AG08395 (cell line): ENCODE results near the gene GLB1L3.
A peak's percentile ranks its signal among the peaks of the same experiment; 100 is the strongest.

Experiments used
- DNase-seq: peaks from one replicate; pipeline ENCODE4 v3.0.0; 2012; ENCODE audit warnings: mixed read lengths, low spot score

Gene GLB1L3

GRCh38 chr11:134275534-134276395 is at the start of gene GLB1L3:
TSS of gene GLB1L3 (plus strand) at chr11:134276379. CDS start at chr11:134276741, 362 bp downstream.
- DNase-seq: peak; percentile 47

GRCh38 chr11:134226806-134227325 is 49.3 kb upstream of the GLB1L3 start:
- no peak for DNase-seq

GRCh38 chr11:134228625-134229024 is 47.6 kb upstream of the GLB1L3 start:
- peak; percentile 79 for DNase-seq

GRCh38 chr11:134229126-134229790 is 46.9 kb upstream of the GLB1L3 start:
- DNase-seq: peak; percentile 15

GRCh38 chr11:134230339-134230738 is 45.8 kb upstream of the GLB1L3 start:
- no peak for DNase-seq

- DNase-seq: no peak
These were observed 44.1 kb upstream of the GLB1L3 start for GRCh38 chr11:134231958-134232659.

- DNase-seq: no peak
These were observed 42.4 kb upstream of the GLB1L3 start for GRCh38 chr11:134233729-134234179.

GRCh38 chr11:134235399-134235798 is 40.8 kb upstream of the GLB1L3 start:
- no peak for DNase-seq

- peak; percentile 14 for DNase-seq
These were observed 39.2 kb upstream of the GLB1L3 start for GRCh38 chr11:134236834-134237556.

- DNase-seq: no peak
These were observed 38.6 kb upstream of the GLB1L3 start for GRCh38 chr11:134237557-134237922.

- no peak for DNase-seq
These were observed 37.2 kb upstream of the GLB1L3 start for GRCh38 chr11:134238956-134239355.

- no peak for DNase-seq
These were observed 35.6 kb upstream of the GLB1L3 start for GRCh38 chr11:134240592-134240991.

GRCh38 chr11:134242376-134242775 is 33.8 kb upstream of the GLB1L3 start:
- no peak for DNase-seq

GRCh38 chr11:134243913-134244312 is 32.3 kb upstream of the GLB1L3 start:
- no peak for DNase-seq

GRCh38 chr11:134244593-134244992 is 31.6 kb upstream of the GLB1L3 start:
- DNase-seq: peak; percentile 47

GRCh38 chr11:134245434-134245833 is 30.7 kb upstream of the GLB1L3 start:
- no peak for DNase-seq

GRCh38 chr11:134246100-134246499 is 30.1 kb upstream of the GLB1L3 start:
- no peak for DNase-seq

GRCh38 chr11:134246678-134247077 is 29.5 kb upstream of the GLB1L3 start:
- no peak for DNase-seq

- no peak for DNase-seq
These were observed 27.2 kb upstream of the GLB1L3 start for GRCh38 chr11:134248910-134249480.

- no peak for DNase-seq
These were observed 25.9 kb upstream of the GLB1L3 start for GRCh38 chr11:134250246-134250645.

GRCh38 chr11:134250675-134251074 is 25.5 kb upstream of the GLB1L3 start:
- DNase-seq: no peak
